Testis (tissue), 2 donors: ENCODE data around the gene SLC35D1.

ENCODE experiments used
- CTCF ChIP-seq, 3 experiments: fragments of 450-650 bp in 2 of 3; fragments of 200-600 bp in 1 of 3; sonication (generic) in 1 of 3; IDR thresholded peaks; one replicate each; pipeline ENCODE4 v1.5.1; 2016 to 2019; ENCODE audit warnings: antibody characterized with exemption in 3 of 3, mild to moderate bottlenecking in 2 of 3, moderate library complexity in 1 of 3
- POLR2A ChIP-seq: fragments of 450-650 bp; IDR thresholded peaks from one replicate; pipeline ENCODE4 v1.6.1; 2017; ENCODE audit warnings: antibody characterized with exemption, mild to moderate bottlenecking, moderate library complexity

GRCh38 chr1:67029472-67029871 lies 24.5 kb downstream of the SLC35D1 start:
- TF ChIP-seq POLR2A (no peak), CTCF (IDR thresholded peaks at IDR 0.05) (no peak)
